Right lobe of liver (tissue), 6 donors: ENCODE data around the gene RASL12. TPM values are rescaled to one million over a fixed set of nuclear protein-coding genes. Genes with fewer than 3 reads are reported as not detected.

Source experiments
- ATAC-seq, 4 donors: fragments of 200-7000 bp; cut with Tn5 transposase; one replicate each; pipeline ENCODE4 v1.9.1; 2020; ENCODE audit warnings: mild to moderate bottlenecking in 4 of 4, moderate library complexity in 4 of 4
- DNase-seq, 3 donors: peaks; one replicate each; pipeline ENCODE4 v3.0.0-alpha.2; 2020
- H3K27ac ChIP-seq, 3 donors: fragments of 200-600 bp; one replicate each; pipeline ENCODE4 v1.8.0; 2022
- H3K27me3 ChIP-seq, 2 donors: fragments of 200-600 bp; one replicate each; pipeline ENCODE4 v1.8.0; 2022
- H3K36me3 ChIP-seq, 4 donors: fragments of 200-600 bp; sonication (generic) in 1 of 4; one replicate each; pipeline versions ENCODE4 v1.5.1 to v1.8.0; 2017 to 2022; ENCODE audit warnings: control low read depth in 1 of 4
- H3K4me1 ChIP-seq, 4 donors: fragments of 200-600 bp; sonication (generic) in 1 of 4; one replicate each; pipeline versions ENCODE4 v1.5.1 to v1.8.0; 2017 to 2022; ENCODE audit warnings: control low read depth in 1 of 4
- H3K4me3 ChIP-seq, 3 donors: fragments of 200-600 bp; one replicate each; pipeline ENCODE4 v1.8.0; 2022
- H3K9me3 ChIP-seq, 4 donors: fragments of 200-600 bp; sonication (generic) in 1 of 4; one replicate each; pipeline versions ENCODE4 v1.5.1 to v1.8.0; 2017 to 2022; ENCODE audit warnings: control low read depth in 1 of 4
- POLR2A ChIP-seq: fragments of 450-650 bp; IDR thresholded peaks from one replicate; pipeline ENCODE4 v1.6.1; 2017; ENCODE audit warnings: antibody characterized with exemption, mild to moderate bottlenecking
- WGBS: methylation state at CpG from one replicate; pipeline ENCODE4 v1.1.6; 2018; ENCODE audit warnings: low coverage, low lambda C conversion rate; ENCODE audit not compliant: insufficient coverage; ENCODE audit errors: missing lambda C conversion rate; 5-methylcytosine and 5-hydroxymethylcytosine counted together
- intact Hi-C, 2 donors: fragments of 100-400 bp; cut with DNase I; formaldehyde crosslinking; loops; one replicate each; pipeline versions ENCODE4 v1.11.2 to v1.14.1; 2022
- total RNA-seq, 6 experiments: library from RNA; depleted of rRNA in 2 of 6; stranded (reverse); fragments of >200 nt in 2 of 6; fragmentation: NEBNext Ultra II Directional in 3 of 6; extraction: Animal tissue kit (Norgen Biotek cat#: 25700) in 3 of 6; gene quantifications; one replicate each; pipeline versions ENCODE4 v1.1.0 to v1.2.4, GENCODE V29; 2016 to 2023
- TF ChIP-seq, protein P1 (sequence below), 4 donors: fragments of 200-600 bp in 3 of 4; fragments of 450-650 bp in 1 of 4; IDR thresholded peaks; one replicate each; pipeline versions ENCODE4 v1.5.1 to v1.8.0; 2016 to 2022; ENCODE audit warnings: antibody characterized with exemption in 4 of 4, mild to moderate bottlenecking in 2 of 4
- donor health status: DM: no; HTN: yes; CAD: no.
- donor health status: DM: no; HTN: no; CAD: no.
- donor health status: DM: no; HTN: no; CAD: no.
- donor health status: DM: no; HTN: yes; CAD: no.
- donor health status: DM: no; HTN: yes; CAD: no.

The RASL12 gene
- total RNA-seq, 6 experiments from 2014 or later, result 0.07 to 1.5 (median 0.24) TPM

DNA sequence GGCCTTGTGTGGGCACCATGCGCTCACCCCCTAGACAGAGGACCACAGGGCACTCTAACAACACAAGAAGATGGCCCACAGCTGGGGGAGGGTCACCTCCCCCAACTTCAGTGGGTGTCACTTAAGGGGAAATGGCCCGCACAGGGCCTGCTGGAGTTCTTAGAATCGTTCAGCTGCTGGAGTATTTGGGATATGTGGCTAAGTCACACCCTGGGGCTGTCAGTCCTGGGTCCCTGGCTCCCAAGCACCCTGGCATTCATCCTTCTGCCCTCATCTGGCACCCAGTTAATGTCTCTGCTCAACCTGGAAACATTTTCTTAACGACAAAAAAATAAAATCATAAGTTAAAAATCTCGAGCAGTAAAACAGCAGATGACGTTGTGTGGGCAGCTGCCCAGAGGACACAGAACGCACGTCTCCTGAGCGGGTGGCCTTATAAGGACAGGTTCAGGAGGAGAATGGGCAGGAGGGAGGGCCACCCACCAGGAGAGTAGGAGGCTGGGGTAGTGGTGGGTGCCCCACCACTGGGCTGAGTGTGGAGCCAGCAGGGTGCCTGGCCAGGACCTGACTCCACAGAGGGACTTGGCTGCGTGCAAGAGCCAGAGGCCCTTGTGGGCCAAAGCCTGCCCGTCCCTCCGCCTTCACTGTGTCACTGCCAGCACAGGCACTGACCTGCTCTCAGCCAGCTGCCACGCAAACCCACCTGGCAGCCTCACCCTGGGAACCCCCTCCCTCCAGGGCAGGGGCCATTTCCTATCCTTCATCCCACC, 20.3 kb upstream of the RASL12 start:
- ATAC-seq, result peak; percentile 51 to 74 (median 66)
- intact Hi-C loops, result no loop called here
- DNase-seq, result peak; percentile 61 to 89 (median 87)
- peak overlapping the region in 1 of 3 donors; percentile 4 for H3K4me3 ChIP-seq
- H3K9me3 ChIP-seq, result no peaks in the 10 kb centered on the region
- 43% methylated on average over 6 of the region's 13 CpGs for WGBS
- no peaks in the 10 kb centered on the region for H3K36me3 ChIP-seq
- H3K4me1 ChIP-seq, result peaks cover 0 to 68% (median 16%) of the 10 kb centered on the region in 4 donors
- H3K27me3 ChIP-seq, result no peaks in the 10 kb centered on the region
- TF ChIP-seq, protein P1, sequence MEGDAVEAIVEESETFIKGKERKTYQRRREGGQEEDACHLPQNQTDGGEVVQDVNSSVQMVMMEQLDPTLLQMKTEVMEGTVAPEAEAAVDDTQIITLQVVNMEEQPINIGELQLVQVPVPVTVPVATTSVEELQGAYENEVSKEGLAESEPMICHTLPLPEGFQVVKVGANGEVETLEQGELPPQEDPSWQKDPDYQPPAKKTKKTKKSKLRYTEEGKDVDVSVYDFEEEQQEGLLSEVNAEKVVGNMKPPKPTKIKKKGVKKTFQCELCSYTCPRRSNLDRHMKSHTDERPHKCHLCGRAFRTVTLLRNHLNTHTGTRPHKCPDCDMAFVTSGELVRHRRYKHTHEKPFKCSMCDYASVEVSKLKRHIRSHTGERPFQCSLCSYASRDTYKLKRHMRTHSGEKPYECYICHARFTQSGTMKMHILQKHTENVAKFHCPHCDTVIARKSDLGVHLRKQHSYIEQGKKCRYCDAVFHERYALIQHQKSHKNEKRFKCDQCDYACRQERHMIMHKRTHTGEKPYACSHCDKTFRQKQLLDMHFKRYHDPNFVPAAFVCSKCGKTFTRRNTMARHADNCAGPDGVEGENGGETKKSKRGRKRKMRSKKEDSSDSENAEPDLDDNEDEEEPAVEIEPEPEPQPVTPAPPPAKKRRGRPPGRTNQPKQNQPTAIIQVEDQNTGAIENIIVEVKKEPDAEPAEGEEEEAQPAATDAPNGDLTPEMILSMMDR (IDR thresholded peaks at IDR 0.05), result no peak
- peak overlapping the region; percentile 86 to 99 (median 97) for H3K27ac ChIP-seq

DNA sequence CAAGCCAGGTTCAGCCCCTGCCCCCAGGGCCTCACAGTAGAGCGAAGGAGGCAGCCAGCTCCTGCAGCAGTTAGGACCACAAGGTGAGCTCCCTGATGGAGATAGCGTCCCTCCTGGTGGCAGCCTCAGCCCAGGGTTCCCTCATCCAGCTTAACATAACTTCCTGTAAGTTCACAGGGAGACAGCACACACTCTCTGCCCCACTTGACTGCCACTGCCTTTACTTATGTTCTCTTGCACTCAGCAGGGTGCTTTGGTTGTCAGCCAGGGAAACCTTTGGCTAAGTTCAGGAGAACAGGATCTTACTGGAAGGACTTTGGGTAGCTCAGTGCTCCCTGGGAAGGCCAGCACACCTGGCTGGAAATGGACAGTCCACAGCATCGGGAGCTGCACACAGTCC, 19.6 kb upstream of the RASL12 start:
- Histone ChIP-seq H3K27me3 (no peaks in the 10 kb centered on the region), H3K36me3 (no peaks in the 10 kb centered on the region), H3K4me1 (peaks cover 0 to 68% (median 16%) of the 10 kb centered on the region in 4 donors), H3K9me3 (no peaks in the 10 kb centered on the region), H3K4me3 (no peak overlapping the region), H3K27ac (peak overlapping the region; percentile 86 to 99 (median 97))
- intact Hi-C loops, result no loop called here
- 60% methylated on average over 1 of the region's 3 CpGs for WGBS
- TF ChIP-seq, protein P1 (IDR thresholded peaks at IDR 0.05), result no peak
- DNase-seq, result peak in 2 of 3 donors; percentile 70 to 74
- ATAC-seq, result peak; percentile 2 to 35 (median 7)

DNA sequence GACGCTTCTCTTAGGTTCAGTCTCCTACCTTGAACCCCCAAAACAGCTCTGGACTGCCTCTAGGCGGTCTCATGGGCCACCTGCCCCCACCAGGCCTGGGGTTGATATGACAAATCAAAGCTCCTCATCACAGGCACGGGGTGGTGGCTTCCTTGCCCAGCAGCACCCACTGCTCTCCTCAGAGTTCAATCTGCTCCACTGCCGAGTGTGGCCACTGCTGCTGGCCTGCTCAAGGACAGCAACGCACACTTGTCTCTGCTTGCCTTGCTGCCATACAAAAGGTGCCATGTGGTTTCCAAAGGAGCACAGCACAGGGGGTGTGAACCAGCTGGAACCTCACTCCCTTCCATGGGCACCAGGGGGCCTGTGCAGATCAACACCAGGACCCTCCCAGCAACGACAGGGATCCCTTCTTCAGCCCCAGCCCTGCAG, 18.9 kb upstream of the RASL12 start:
- 40% methylated on average over 1 of the region's 6 CpGs for WGBS
- no peak for TF ChIP-seq POLR2A
- TF ChIP-seq, protein P1 (IDR thresholded peaks at IDR 0.05), result no peak
- intact Hi-C loops, result no loop called here
- H3K27me3 ChIP-seq, result no peaks in the 10 kb centered on the region
- H3K27ac ChIP-seq, result peak overlapping the region in 2 of 3 donors; percentile 86 to 99
- no peaks in the 10 kb centered on the region for H3K9me3 ChIP-seq
- no peak for ATAC-seq
- DNase-seq, result no peak
- H3K4me3 ChIP-seq, result no peak overlapping the region
- peaks cover 0 to 68% (median 16%) of the 10 kb centered on the region in 4 donors for H3K4me1 ChIP-seq
- H3K36me3 ChIP-seq, result no peaks in the 10 kb centered on the region

DNA sequence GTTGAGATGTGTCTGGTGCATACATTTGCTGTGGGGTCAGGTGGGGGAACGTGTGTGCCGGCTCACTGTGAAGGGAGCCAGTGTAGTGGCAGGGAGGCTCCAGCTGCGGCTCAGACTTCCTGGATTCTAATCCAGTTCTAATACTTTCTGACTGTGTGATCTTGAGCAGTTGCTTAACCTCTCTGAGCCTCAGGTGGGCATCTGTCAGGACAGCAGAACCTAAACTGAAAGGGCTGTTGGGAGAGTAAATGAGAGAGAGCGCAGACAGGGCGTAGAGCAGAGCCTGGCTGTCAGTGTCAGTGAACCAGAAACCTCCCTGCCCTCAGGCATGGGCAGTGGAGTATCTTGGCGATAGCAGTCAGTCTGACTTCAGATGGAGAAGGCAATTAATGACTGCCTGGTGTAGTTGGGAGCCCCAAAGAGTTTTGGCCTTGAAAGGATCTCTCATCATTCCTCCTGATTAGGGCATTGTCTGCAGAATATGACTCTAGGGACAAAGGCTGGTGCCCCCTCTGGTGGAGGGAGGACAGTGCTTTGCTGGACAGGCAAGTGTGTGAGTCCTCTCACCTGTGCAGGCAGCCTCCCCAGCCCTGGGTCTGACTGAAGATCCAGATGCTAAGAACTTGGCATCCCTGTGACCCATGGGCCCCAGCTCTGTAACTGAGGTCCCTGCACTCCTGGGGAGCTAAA, 18.3 kb upstream of the RASL12 start:
- peak in 1 of 4 donors; percentile 5 for ATAC-seq
- WGBS, result 94% methylated on average over 2 of the region's 6 CpGs
- no peak overlapping the region for H3K4me3 ChIP-seq
- no peak for DNase-seq
- TF ChIP-seq POLR2A, result no peak
- TF ChIP-seq, protein P1 (IDR thresholded peaks at IDR 0.05), result peak; percentile 28 to 55 (median 35)
- intact Hi-C loops, result no loop called here
- H3K36me3 ChIP-seq, result no peaks in the 10 kb centered on the region
- H3K27ac ChIP-seq, result peak overlapping the region in 1 of 3 donors; percentile 99
- H3K9me3 ChIP-seq, result no peaks in the 10 kb centered on the region
- H3K4me1 ChIP-seq, result peaks cover 0 to 68% (median 16%) of the 10 kb centered on the region in 4 donors
- H3K27me3 ChIP-seq, result no peaks in the 10 kb centered on the region
